Upper lobe of left lung (tissue), 6 donors: ENCODE results near the gene GNPNAT1. TPM values are rescaled to one million over a fixed set of nuclear protein-coding genes. Genes with fewer than 3 reads are reported as not detected.

ENCODE experiments used
- ATAC-seq, 2 donors: fragments of 200-7000 bp; cut with Tn5 transposase; one replicate each; pipeline ENCODE4 v1.9.1; 2022; ENCODE audit warnings: mild to moderate bottlenecking in 2 of 2, moderate library complexity in 2 of 2; ENCODE audit not compliant: low FRiP score in 2 of 2
- DNase-seq, 2 donors: peaks; one replicate each; pipeline ENCODE4 v3.0.0-alpha.2; 2019 to 2020
- H3K27ac ChIP-seq, 4 donors: fragments of 200-600 bp; sonication (generic); one replicate each; pipeline ENCODE4 v1.5.1; 2016 to 2019
- H3K27me3 ChIP-seq, 4 donors: fragments of 200-600 bp; sonication (generic); one replicate each; pipeline ENCODE4 v1.5.1; 2017 to 2019
- H3K36me3 ChIP-seq, 4 donors: fragments of 200-600 bp; sonication (generic); one replicate each; pipeline ENCODE4 v1.5.1; 2016 to 2019
- H3K4me1 ChIP-seq, 4 donors: fragments of 200-600 bp; sonication (generic); one replicate each; pipeline ENCODE4 v1.5.1; 2018 to 2019
- H3K4me3 ChIP-seq, 4 donors: fragments of 200-600 bp; sonication (generic); one replicate each; pipeline ENCODE4 v1.5.1; 2017 to 2019; ENCODE audit warnings: mild to moderate bottlenecking in 2 of 4, moderate library complexity in 1 of 4
- H3K9me3 ChIP-seq, 4 donors: fragments of 200-600 bp; sonication (generic); one replicate each; pipeline ENCODE4 v1.5.1; 2018 to 2019
- EP300 ChIP-seq, 4 donors: sonication (generic); formaldehyde crosslinking; IDR thresholded peaks; one replicate each; pipeline ENCODE4 v1.5.1; 2017; ENCODE audit warnings: antibody characterized with exemption in 4 of 4, control low read depth in 2 of 4
- POLR2A ChIP-seq, 4 donors: fragments of 450-650 bp; IDR thresholded peaks; one replicate each; pipeline ENCODE4 v1.5.1; 2016 to 2017; ENCODE audit warnings: antibody characterized with exemption in 4 of 4, mild to moderate bottlenecking in 2 of 4
- POLR2AphosphoS5 ChIP-seq, 2 donors: sonication (generic); formaldehyde crosslinking; IDR thresholded peaks; one replicate each; pipeline ENCODE4 v1.5.1; 2017; ENCODE audit warnings: antibody characterized with exemption in 2 of 2
- WGBS, 2 donors: methylation state at CpG; one replicate each; pipeline ENCODE4 v1.1.5; 2017 to 2018; 5-methylcytosine and 5-hydroxymethylcytosine counted together
- total RNA-seq, 6 donors: library from RNA; depleted of rRNA in 4 of 6; stranded (reverse); fragments of >200 nt in 4 of 6; gene quantifications; one replicate each; pipeline versions ENCODE4 v1.1.0 to v1.2.1, GENCODE V29; 2016 to 2021
- TF ChIP-seq, protein P1 (sequence below), 6 experiments: fragments of 450-650 bp in 4 of 6; fragments of 200-600 bp in 2 of 6; sonication (generic) in 2 of 6; IDR thresholded peaks; one replicate each; pipeline ENCODE4 v1.5.1; 2016 to 2019; ENCODE audit warnings: antibody characterized with exemption in 6 of 6
- donor health status: DM: no; HTN: no; CAD: no; lungs with moderate emphysema.
- donor health status: DM: no; HTN: yes; CAD: no; lungs with severe emphysema.

GNPNAT1 gene
- total RNA-seq, 6 donors from 2014 or later: 2.1 to 18.8 (median 10.9) TPM

DNA sequence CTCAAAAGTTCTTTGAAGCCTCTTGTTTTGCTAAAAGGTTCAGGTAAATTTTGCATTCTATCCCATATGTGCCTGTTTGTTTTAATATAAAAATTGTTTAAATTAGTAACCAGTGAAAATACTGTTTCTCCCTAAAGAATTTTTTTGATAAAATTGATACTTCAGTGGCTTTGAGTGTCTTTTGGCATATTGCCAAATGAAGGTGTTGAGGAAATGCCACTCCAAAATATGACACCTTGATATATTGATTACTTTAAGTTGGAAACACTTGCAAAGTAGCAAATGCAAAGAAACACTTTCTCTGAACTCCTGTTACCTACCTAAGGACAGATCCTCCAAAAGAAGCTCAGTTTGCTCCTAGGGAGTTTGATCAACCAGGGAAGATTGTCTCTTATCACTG, 53.0 kb downstream of the GNPNAT1 start:
- no peak for ATAC-seq
- no peaks in the 10 kb centered on the region for H3K9me3 ChIP-seq
- TF ChIP-seq POLR2AphosphoS5 (IDR thresholded peaks at IDR 0.05) (no peak), EP300 (IDR thresholded peaks at IDR 0.05) (no peak), POLR2A (IDR thresholded peaks at IDR 0.05) (no peak)
- TF ChIP-seq, protein P1, sequence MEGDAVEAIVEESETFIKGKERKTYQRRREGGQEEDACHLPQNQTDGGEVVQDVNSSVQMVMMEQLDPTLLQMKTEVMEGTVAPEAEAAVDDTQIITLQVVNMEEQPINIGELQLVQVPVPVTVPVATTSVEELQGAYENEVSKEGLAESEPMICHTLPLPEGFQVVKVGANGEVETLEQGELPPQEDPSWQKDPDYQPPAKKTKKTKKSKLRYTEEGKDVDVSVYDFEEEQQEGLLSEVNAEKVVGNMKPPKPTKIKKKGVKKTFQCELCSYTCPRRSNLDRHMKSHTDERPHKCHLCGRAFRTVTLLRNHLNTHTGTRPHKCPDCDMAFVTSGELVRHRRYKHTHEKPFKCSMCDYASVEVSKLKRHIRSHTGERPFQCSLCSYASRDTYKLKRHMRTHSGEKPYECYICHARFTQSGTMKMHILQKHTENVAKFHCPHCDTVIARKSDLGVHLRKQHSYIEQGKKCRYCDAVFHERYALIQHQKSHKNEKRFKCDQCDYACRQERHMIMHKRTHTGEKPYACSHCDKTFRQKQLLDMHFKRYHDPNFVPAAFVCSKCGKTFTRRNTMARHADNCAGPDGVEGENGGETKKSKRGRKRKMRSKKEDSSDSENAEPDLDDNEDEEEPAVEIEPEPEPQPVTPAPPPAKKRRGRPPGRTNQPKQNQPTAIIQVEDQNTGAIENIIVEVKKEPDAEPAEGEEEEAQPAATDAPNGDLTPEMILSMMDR (IDR thresholded peaks at IDR 0.05): no peak
- no peak overlapping the region for H3K4me3 ChIP-seq
- DNase-seq: no peak
- no peak overlapping the region for H3K27ac ChIP-seq
- no peaks in the 10 kb centered on the region for H3K27me3 ChIP-seq
- H3K4me1 ChIP-seq: peaks cover 13 to 24% (median 21%) of the 10 kb centered on the region in 4 donors
- no peaks in the 10 kb centered on the region for H3K36me3 ChIP-seq

DNA sequence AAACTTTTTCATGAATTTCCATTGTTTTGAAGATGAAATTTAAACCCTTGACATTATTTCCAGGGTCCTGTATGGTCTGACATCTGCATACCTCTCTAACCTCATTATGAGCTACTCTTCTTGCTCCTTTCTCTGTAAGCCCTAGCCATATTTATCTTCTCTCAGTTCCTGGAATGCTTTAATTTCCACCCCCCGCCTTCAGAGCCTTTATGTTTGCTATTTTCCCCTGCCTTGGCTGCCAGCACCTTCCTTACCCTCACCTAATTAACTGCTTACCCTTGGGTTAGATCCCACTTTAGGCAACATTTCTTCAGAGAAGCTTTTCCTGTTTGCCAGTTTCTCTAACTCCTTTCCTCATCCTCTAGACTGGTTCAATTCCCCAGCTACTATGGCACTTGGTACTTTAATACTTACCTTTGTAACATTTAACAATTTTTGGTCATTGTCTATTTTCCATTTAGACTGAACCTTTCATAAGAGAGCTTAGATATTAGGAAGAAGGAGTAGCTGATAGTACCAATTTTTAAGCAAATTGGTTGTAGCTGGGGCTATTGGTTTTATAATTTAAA, 55.4 kb downstream of the GNPNAT1 start:
- Histone ChIP-seq H3K36me3 (no peaks in the 10 kb centered on the region), H3K27ac (no peak overlapping the region), H3K4me1 (peaks cover 7 to 22% (median 12%) of the 10 kb centered on the region in 4 donors), H3K27me3 (no peaks in the 10 kb centered on the region), H3K9me3 (no peaks in the 10 kb centered on the region), H3K4me3 (no peak overlapping the region)
- ATAC-seq: no peak
- no peak for DNase-seq
- TF ChIP-seq POLR2AphosphoS5 (IDR thresholded peaks at IDR 0.05): no peak
- TF ChIP-seq POLR2A (IDR thresholded peaks at IDR 0.05): no peak
- WGBS, 2 donors: 45 to 54% methylated on average over 1 of the region's 1 CpG

- no peaks in the 10 kb centered on the region for H3K9me3 ChIP-seq
- TF ChIP-seq, protein P1 (IDR thresholded peaks at IDR 0.05): no peak
- TF ChIP-seq POLR2A (IDR thresholded peaks at IDR 0.05) (no peak), POLR2AphosphoS5 (IDR thresholded peaks at IDR 0.05) (no peak), EP300 (IDR thresholded peaks at IDR 0.05) (no peak)
- H3K27ac ChIP-seq: no peak overlapping the region
- H3K4me3 ChIP-seq: no peak overlapping the region
- H3K27me3 ChIP-seq: no peaks in the 10 kb centered on the region
- DNase-seq: no peak
- ATAC-seq: no peak
- peaks cover 0 to 1% (median 0%) of the 10 kb centered on the region in 4 donors for H3K36me3 ChIP-seq
- peaks cover 7 to 26% (median 14%) of the 10 kb centered on the region in 4 donors for H3K4me1 ChIP-seq
- WGBS, 2 donors: 98 to 99% methylated on average over 9 of the region's 9 CpGs
Measured at GRCh38 chr14:52733824-52734223, 57.6 kb downstream of the GNPNAT1 start.

- Histone ChIP-seq H3K4me3 (peak overlapping the region; percentile 65 to 100 (median 90)), H3K9me3 (no peaks in the 10 kb centered on the region), H3K36me3 (peaks cover 2 to 32% (median 9%) of the 10 kb centered on the region in 4 donors), H3K4me1 (peaks cover 7 to 20% (median 11%) of the 10 kb centered on the region in 4 donors), H3K27me3 (no peaks in the 10 kb centered on the region), H3K27ac (peak overlapping the region; percentile 80 to 96 (median 87))
- peak in 1 of 2 donors; percentile 30 for ATAC-seq
- WGBS, 2 donors: 1 to 3% methylated on average over 11 of the region's 11 CpGs
- TF ChIP-seq POLR2AphosphoS5 (IDR thresholded peaks at IDR 0.05): no peak
- no peak for TF ChIP-seq EP300 (IDR thresholded peaks at IDR 0.05)
- TF ChIP-seq POLR2A (IDR thresholded peaks at IDR 0.05): no peak
- TF ChIP-seq, protein P1 (IDR thresholded peaks at IDR 0.05): no peak
- DNase-seq: no peak
Measured at GRCh38 chr14:52730709-52731111, 60.7 kb downstream of the GNPNAT1 start.

GRCh38 chr14:52729925-52730708, 61.3 kb downstream of the GNPNAT1 start, which contains the start of gene STYX:
STYX (plus strand) TSS chr14:52730166; CDS start chr14:52730475, 309 bp downstream.
- DNase-seq: peak; percentile 99 to 100
- Histone ChIP-seq H3K27me3 (no peaks in the 10 kb centered on the region), H3K4me3 (peak within 1 kb of the TSS; percentile 65 to 100 (median 90)), H3K27ac (peak within 1 kb of the TSS; percentile 80 to 96 (median 87)), H3K4me1 (peaks cover 7 to 20% (median 10%) of the 10 kb centered on the region in 4 donors), H3K9me3 (no peaks in the 10 kb centered on the region), H3K36me3 (peaks cover 8 to 38% (median 13%) of the 10 kb centered on the region in 4 donors)
- TF ChIP-seq POLR2AphosphoS5 (IDR thresholded peaks at IDR 0.05) (peak; percentile 53 to 92), EP300 (IDR thresholded peaks at IDR 0.05) (peak in 1 of 4 donors; percentile 49), POLR2A (IDR thresholded peaks at IDR 0.05) (peak in 3 of 4 donors; percentile 64 to 96 (median 91))
- TF ChIP-seq, protein P1 (IDR thresholded peaks at IDR 0.05): peak in 5 of 6 experiments; percentile 38 to 63 (median 60)
- WGBS, 2 donors: 0% methylated on average over 43 to 46 of the region's 72 CpGs
- ATAC-seq: peak; percentile 100
